OCI-LY7 (cell line): ENCODE results near the gene ZNF747. TPM values are rescaled to one million over a fixed set of nuclear protein-coding genes. Genes with fewer than 3 reads are reported as not detected.

Experiments used
- BruUV-seq: library from RNA; stranded (reverse); fragments of 400-500 nt; replicated peaks from 2 replicates; lab custom pipeline; 2021; lab: Mats Ljungman, UMichigan
- CTCF ChIA-PET: fragments of 300-600 bp; sonication (Branson Sonifier 250); formaldehyde crosslinking; loops from one replicate; lab custom pipeline; 2022; ENCODE audit warnings: antibody characterized with exemption; ENCODE audit not compliant: unreplicated experiment; lab: Charles Lee
- POLR2A ChIA-PET: fragments of 300-600 bp; sonication (Branson Sonifier 250); formaldehyde crosslinking; loops from one replicate; lab custom pipeline; 2022; ENCODE audit warnings: antibody characterized with exemption; lab: Charles Lee
- DNase-seq: peaks from one replicate; pipeline ENCODE4 v3.0.0-alpha.2; 2015; ENCODE audit warnings: low spot score
- H2AFZ ChIP-seq: fragments of 200-600 bp; sonication (generic), shearing (Covaris generic); 2 replicates; pipeline ENCODE4 v1.6.1; 2014; ENCODE audit warnings: mild to moderate bottlenecking, antibody characterized with exemption, low read length, moderate library complexity
- H3K27ac ChIP-seq: fragments of 200-600 bp; sonication (generic); 2 replicates; pipeline ENCODE4 v1.5.1; 2014; ENCODE audit warnings: mixed run types, low read depth, mild to moderate bottlenecking, moderate library complexity, low read length, inconsistent platforms; ENCODE audit not compliant: poor library complexity, severe bottlenecking
- H3K36me3 ChIP-seq: fragments of 200-600 bp; sonication (generic); 2 replicates; pipeline ENCODE4 v1.6.1; 2014; ENCODE audit warnings: mild to moderate bottlenecking, antibody characterized with exemption, low read length, moderate library complexity, mixed read lengths; ENCODE audit not compliant: insufficient read depth
- H3K4me1 ChIP-seq: fragments of 200-600 bp; sonication (generic); 2 replicates; pipeline ENCODE4 v1.5.1; 2014; ENCODE audit warnings: mild to moderate bottlenecking, low read length; ENCODE audit not compliant: insufficient read depth, poor library complexity, severe bottlenecking
- H3K4me2 ChIP-seq: fragments of 200-600 bp; sonication (generic); 2 replicates; pipeline ENCODE4 v1.6.1; 2014; ENCODE audit warnings: mild to moderate bottlenecking, low read length
- H3K4me3 ChIP-seq: fragments of 200-600 bp; sonication (generic); 2 replicates; pipeline ENCODE4 v1.5.1; 2014; ENCODE audit warnings: mild to moderate bottlenecking, low read depth, low read length; ENCODE audit not compliant: poor library complexity, severe bottlenecking
- H3K79me2 ChIP-seq: fragments of 200-600 bp; sonication (generic); 2 replicates; pipeline ENCODE4 v1.6.1; 2016; ENCODE audit warnings: low read depth, mild to moderate bottlenecking, low read length, moderate library complexity, mixed read lengths; ENCODE audit not compliant: insufficient read depth
- H3K9me2 ChIP-seq: fragments of 200-600 bp; sonication (generic); 2 replicates; pipeline ENCODE4 v1.6.1; 2016; ENCODE audit warnings: mild to moderate bottlenecking, low read length, mixed read lengths; ENCODE audit not compliant: insufficient read depth
- H3K9me3 ChIP-seq: fragments of 200-600 bp; sonication (generic); 2 replicates; pipeline ENCODE4 v1.6.1; 2014; ENCODE audit warnings: mild to moderate bottlenecking, mixed run types, low read length, mixed read lengths
- H4K20me1 ChIP-seq: fragments of 200-600 bp; sonication (generic); 2 replicates; pipeline ENCODE4 v1.6.1; 2014; ENCODE audit warnings: mild to moderate bottlenecking, antibody characterized with exemption, low read length, moderate library complexity, mixed read lengths; ENCODE audit not compliant: insufficient read depth
- EZH2phosphoT487 ChIP-seq: fragments of 200-600 bp; sonication (generic); IDR thresholded peaks from 2 replicates; pipeline ENCODE4 v1.6.1; 2018; ENCODE audit warnings: low read depth, borderline replicate concordance, mild to moderate bottlenecking, mixed run types, antibody characterized with exemption, low read length, moderate library complexity, mixed read lengths
- intact Hi-C: fragments of 100-400 bp; cut with micrococcal nuclease; formaldehyde crosslinking; loops from one replicate; pipeline ENCODE4 v1.10.0; 2022; ENCODE audit not compliant: unreplicated experiment
- total RNA-seq, 2 experiments: library from RNA; depleted of rRNA in 1 of 2; stranded (reverse); fragments of >200 nt in 1 of 2; shearing (Covaris generic) in 1 of 2; gene quantifications; 2 replicates each; pipeline ENCODE4 v1.2.3, GENCODE V29; 2014 to 2022
- TF ChIP-seq, protein P1 (sequence below): fragments of 200-600 bp; sonication (generic); conservative IDR thresholded peaks from 2 replicates; pipeline ENCODE4 v1.5.1; 2014; ENCODE audit warnings: mild to moderate bottlenecking, antibody characterized with exemption, low read length, moderate library complexity, mixed read lengths

Gene ZNF747
- total RNA-seq, 2 experiments from 2014 or later: 17.2 to 22.2 TPM

DNA sequence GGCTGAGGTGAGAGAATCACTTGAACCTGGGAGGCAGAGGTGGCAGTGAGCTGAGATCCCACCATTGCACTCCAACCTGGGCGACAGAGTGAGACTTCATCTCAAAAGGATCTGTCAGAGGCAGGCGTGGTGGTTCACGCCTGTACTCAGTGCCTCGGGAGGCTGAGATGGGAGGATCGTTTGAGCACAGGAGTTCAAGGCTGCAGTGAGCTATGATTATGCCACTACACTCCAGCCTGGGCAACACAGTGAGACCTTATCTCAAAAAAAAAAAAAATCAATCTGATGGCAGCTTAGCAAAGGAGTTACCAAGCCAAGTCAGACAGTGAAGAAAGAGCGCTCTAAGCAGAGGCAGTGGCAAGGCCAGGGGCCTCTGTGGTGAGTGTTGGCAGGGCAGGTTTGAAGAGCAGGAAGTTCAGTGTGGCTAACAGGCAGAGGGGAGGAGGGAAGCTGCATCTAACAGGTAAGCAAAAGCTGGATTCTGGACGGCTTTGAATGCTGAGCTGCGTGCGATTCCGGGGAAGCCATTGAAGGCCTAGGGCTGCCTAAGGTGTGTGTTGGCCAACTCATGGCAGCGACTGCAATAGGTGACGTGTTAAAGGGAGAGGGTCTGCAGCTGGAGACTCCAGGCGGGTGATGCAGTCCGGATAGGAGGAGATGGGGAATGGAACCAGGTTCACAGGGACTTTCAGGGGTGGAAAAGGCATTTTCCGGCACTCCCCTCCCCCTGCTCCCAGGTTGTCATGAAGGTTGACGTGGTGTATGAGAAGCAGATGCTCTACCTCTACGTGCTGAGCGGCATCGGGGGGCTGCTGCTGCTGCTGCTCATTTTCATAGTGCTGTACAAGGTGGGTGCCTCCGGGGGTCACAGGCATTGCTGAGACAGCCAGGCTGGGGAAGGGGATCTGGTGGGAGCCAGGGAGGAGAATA lies 15.3 kb downstream of the ZNF747 start:
- DNase-seq: no peak
- ChIA-PET CTCF (no interaction called here), POLR2A (no interaction called here)
- no peaks in the 10 kb centered on the region for H3K79me2 ChIP-seq
- no peaks in the 10 kb centered on the region for H4K20me1 ChIP-seq
- intact Hi-C loops: no loop called here
- no peak overlapping the region for H3K4me2 ChIP-seq
- no peak overlapping the region for H3K27ac ChIP-seq
- no peak for TF ChIP-seq EZH2phosphoT487
- TF ChIP-seq, protein P1, sequence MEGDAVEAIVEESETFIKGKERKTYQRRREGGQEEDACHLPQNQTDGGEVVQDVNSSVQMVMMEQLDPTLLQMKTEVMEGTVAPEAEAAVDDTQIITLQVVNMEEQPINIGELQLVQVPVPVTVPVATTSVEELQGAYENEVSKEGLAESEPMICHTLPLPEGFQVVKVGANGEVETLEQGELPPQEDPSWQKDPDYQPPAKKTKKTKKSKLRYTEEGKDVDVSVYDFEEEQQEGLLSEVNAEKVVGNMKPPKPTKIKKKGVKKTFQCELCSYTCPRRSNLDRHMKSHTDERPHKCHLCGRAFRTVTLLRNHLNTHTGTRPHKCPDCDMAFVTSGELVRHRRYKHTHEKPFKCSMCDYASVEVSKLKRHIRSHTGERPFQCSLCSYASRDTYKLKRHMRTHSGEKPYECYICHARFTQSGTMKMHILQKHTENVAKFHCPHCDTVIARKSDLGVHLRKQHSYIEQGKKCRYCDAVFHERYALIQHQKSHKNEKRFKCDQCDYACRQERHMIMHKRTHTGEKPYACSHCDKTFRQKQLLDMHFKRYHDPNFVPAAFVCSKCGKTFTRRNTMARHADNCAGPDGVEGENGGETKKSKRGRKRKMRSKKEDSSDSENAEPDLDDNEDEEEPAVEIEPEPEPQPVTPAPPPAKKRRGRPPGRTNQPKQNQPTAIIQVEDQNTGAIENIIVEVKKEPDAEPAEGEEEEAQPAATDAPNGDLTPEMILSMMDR: no peak
- no TSS peak for BruUV-seq
- no peaks in the 10 kb centered on the region for H3K9me3 ChIP-seq
- H3K4me1 ChIP-seq: no peaks in the 10 kb centered on the region
- H3K9me2 ChIP-seq: no peaks in the 10 kb centered on the region
- H3K4me3 ChIP-seq: no peak overlapping the region
- H3K36me3 ChIP-seq: peaks cover 71% of the 10 kb centered on the region
- H2AFZ ChIP-seq: no peak overlapping the region

- Histone ChIP-seq H3K27ac (no peak overlapping the region), H2AFZ (no peak overlapping the region), H3K79me2 (no peaks in the 10 kb centered on the region), H3K36me3 (peaks cover 78% of the 10 kb centered on the region), H3K4me3 (no peak overlapping the region), H3K9me2 (no peaks in the 10 kb centered on the region), H3K4me2 (no peak overlapping the region), H3K4me1 (no peaks in the 10 kb centered on the region), H4K20me1 (no peaks in the 10 kb centered on the region), H3K9me3 (no peaks in the 10 kb centered on the region)
- ChIA-PET POLR2A (interaction anchor here (0.7 kb wide), 1 partner anchor 126 kb away, joined by 4 read pairs; no protein-coding TSS in a partner anchor), CTCF (no interaction called here)
- TF ChIP-seq, protein P1: no peak
- TF ChIP-seq EZH2phosphoT487: no peak
- BruUV-seq: no TSS peak
- intact Hi-C loops: no loop called here
- DNase-seq: no peak
These were observed 16.1 kb downstream of the ZNF747 start for GRCh38 chr16:30518552-30518951.

GRCh38 chr16:30515275-30515674 lies 19.4 kb downstream of the ZNF747 start:
- intact Hi-C loops: no loop called here
- no peaks in the 10 kb centered on the region for H3K4me1 ChIP-seq
- ChIA-PET CTCF (no interaction called here), POLR2A (no interaction called here)
- peaks cover 94% of the 10 kb centered on the region for H3K36me3 ChIP-seq
- H3K9me2 ChIP-seq: no peaks in the 10 kb centered on the region
- H2AFZ ChIP-seq: no peak overlapping the region
- H3K9me3 ChIP-seq: no peaks in the 10 kb centered on the region
- no peak overlapping the region for H3K4me2 ChIP-seq
- TF ChIP-seq, protein P1: no peak
- no peak for TF ChIP-seq EZH2phosphoT487
- H3K79me2 ChIP-seq: no peaks in the 10 kb centered on the region
- DNase-seq: no peak
- no peak overlapping the region for H3K27ac ChIP-seq
- H4K20me1 ChIP-seq: no peaks in the 10 kb centered on the region
- no TSS peak for BruUV-seq
- no peak overlapping the region for H3K4me3 ChIP-seq
